SW480 (cell line): Measurements from ENCODE around the gene ZBED4.
A peak's percentile ranks its signal among the peaks of the same experiment; 100 is the strongest.
"Not testable (repeated sequence)": the region's sequence is repeated elsewhere in the genome, so short reads cannot be mapped to it uniquely, and the experiment has no call there.

Experiments
- DNase-seq: peaks from one replicate; pipeline ENCODE4 v3.0.0-alpha.2; 2016; ENCODE audit warnings: low spot score

ZBED4 gene

GRCh38 chr22:49826603-49827270 lies 26.9 kb upstream of the ZBED4 start:
- DNase-seq = no peak

- peak; percentile 26 for DNase-seq
Measured at GRCh38 chr22:49827271-49827852, 26.3 kb upstream of the ZBED4 start.

DNA sequence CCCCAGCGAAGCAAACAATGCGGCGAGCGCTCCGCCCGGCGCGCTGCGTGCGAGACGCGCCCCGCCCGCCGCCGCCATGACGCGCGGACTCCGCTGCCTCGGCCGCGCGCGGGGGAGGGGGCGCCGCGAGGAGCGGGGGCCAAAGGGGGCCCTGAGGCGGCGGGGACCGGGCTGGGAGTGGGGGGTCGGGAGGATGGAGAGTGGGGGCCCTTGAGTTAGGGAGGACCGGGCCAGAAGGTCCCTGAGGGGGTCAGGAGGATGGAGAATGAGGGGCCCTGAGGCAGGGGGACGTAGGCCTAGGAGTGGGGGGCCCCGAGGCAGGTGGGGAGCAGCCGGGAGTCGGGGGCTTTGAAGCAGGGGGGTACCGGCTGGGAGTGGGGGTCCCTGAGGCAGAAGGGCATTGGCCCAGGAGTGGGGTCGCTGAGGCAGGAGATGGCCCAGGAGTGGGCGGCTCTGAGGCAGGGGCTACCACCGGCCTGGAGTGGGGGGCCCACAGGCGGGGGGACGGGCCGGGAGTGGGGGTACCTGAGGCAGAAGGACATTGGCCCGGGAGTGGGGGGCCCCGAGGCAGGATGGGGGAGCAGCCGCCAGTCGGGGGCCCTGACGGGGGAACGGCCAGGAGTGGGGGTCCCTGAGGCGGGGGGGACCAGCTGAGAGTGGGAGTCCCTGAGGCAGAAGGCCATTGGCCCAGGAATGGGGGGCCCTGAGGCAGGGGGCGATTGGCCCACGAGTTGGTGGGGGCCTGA lies 25.6 kb upstream of the ZBED4 start, which contains the start of gene BRD1:
Gene BRD1 (minus strand): TSS at position 21 of the 746 bp plus-strand sequence. CDS start 3,556 bp downstream, outside the sequence.
- DNase-seq = peak; percentile 31

DNA sequence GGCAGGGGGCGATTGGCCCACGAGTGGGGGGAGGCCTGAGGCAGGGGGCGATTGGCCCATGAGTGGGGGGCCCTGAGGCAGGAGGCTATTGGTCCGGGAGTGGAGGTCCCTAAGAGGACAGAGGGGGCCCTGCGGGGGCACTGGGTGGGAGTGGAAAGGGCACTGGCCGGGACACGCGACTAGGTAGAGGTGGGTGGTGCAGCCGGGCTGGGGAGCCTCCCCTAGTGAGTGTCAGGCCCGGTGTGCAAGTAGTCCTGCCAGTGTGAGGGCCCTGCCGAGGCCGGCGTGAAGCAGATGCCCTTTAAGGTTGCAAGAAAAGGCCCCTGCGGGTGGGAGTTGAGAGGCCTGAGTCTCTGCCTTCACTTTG lies 25.1 kb upstream of the ZBED4 start:
- no peak for DNase-seq

- DNase-seq = no peak
Measured at GRCh38 chr22:49829044-49829853, 24.4 kb upstream of the ZBED4 start.

DNA sequence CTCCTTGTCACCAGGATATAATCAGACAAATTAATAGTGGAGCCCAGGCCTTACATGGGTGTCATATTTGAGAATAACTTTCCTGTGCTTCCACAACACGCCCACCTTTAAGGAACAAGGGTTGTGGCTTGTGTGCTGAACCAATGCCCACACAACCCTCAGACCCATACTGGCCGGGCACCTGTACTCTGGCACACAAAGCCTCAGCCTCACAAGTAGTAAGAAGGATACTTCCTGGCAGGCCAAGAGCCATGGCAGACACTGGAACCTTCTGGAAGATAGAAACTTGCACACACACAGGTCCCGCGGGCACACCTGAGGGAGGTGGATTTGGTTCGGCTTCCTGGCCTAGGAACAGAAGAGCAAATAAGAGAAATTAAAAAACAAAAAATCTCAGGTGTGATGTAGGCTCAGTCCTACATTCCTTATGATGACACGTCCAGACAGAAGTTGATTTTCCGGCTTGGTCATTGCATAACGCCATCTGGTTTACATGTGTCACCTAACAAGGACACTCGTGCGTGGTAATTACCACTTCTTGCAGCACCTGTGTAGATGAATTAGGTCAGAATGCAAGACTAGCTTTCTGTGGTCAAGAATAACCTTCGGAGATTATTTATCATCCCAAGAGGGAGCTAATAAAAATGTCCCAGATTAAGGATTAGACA lies 20.2 kb upstream of the ZBED4 start:
- no peak for DNase-seq

DNA sequence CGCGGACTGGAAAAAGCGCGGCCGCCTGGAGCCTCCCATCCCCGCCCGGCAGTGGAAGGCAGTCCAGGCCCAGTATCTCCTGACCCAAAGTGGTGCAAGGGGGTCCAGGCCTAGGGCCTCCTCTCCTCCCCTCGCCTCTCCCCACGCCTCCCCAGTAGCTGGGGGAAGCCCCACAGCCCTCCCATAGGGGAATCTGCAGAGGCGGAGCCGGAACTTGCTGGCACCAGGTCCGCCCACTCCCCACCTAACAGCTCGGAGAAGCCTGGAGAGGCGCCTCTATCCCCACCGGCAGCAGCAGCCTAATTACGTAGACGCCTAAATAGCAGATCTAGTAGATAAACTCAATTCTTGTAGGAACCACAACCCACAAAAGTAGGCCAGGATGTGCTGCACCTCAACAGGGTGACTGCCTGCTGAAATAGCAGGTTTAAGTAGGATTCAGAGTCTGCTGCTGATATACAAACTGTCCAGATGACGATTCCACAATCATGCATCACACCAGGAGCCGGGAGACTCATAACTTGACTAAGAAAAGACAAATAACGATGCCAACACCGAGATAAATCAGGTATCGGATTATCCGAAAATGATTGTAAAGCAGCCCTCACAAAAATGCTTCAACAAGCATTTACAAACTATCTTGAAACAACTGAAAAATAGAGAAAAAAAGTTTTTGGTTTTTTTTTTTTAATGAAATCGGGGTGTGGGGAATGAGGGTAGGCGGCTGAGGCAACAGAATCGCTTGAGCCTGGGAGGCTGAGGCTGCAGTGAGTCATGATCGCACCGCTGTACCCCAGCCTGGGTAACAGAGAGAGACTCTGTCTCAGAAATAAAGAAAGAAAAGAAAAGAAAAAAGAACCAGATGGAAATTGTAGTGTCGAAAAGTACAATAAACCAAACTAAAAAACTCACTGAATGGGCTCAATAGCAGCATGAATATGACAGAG lies 14.6 kb upstream of the ZBED4 start:
- DNase-seq = no peak

DNA sequence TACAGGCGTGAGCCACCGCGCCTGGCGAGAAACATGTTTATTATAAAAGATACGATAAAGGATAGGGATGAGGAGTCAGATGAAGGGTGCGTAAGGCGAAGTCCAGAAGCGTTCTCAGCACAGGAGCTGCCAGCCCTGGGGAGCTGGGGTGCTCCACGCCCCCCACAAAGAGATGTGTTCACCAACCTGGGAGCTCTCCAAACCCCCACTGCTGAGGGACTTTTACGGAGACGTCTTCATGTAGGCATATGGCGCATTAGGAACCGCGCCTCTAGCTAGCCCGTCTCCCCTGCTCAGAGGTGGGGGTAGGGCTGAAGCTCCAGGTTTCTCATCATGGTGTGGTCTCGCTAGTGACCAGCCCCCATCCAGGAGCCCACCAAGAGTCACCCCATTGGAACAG lies 8.4 kb upstream of the ZBED4 start:
- no peak for DNase-seq

GRCh38 chr22:49845666-49846459 lies 7.8 kb upstream of the ZBED4 start:
- DNase-seq = no peak

DNA sequence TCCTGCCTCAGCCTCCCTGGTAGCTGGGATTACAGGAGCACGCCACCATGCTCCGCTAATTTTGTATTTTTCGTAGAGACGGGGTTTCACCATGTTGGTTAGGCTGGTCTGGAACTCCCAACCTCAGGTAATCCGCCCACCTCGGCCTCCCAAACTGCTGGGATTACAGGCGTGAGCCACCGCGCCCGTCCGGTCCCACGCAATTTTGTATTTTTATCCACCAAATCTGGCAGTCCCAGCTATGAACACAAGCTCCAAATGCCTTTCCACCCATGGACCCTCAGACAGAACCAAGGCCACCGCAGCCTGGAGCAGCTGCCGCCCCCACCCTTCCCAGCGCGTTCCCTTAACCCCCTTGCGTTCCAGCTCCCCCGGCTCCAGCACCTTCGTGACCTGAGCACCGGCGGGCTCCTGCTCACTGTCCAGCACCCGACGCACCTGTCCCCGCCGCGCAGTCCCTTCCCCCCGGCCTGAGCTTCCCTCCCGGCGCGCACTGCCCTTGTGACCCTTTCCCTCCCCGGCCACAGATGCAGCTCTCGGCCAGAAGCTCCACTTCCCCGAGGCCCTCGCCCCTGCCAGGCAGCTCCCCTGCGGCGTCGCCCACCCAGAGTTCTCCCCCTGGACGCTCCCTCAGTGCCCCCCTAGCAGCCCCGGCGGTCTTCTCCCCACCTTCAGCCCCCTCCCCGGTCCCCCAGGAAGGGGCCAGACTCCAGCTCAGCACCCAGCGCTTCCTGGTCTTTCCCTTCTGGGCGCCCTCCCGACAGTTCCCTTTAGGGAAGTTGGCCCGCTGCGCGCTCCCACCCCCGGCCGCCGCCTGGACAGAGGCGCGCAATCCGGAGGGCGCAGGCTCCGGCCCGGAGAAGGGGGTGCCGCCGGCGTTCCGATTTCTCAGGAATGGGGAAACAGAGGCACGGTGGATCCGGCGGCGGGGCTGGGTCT lies 5.6 kb upstream of the ZBED4 start:
- DNase-seq = no peak

- no peak for DNase-seq
Measured at GRCh38 chr22:49848690-49849160, 4.9 kb upstream of the ZBED4 start.

DNA sequence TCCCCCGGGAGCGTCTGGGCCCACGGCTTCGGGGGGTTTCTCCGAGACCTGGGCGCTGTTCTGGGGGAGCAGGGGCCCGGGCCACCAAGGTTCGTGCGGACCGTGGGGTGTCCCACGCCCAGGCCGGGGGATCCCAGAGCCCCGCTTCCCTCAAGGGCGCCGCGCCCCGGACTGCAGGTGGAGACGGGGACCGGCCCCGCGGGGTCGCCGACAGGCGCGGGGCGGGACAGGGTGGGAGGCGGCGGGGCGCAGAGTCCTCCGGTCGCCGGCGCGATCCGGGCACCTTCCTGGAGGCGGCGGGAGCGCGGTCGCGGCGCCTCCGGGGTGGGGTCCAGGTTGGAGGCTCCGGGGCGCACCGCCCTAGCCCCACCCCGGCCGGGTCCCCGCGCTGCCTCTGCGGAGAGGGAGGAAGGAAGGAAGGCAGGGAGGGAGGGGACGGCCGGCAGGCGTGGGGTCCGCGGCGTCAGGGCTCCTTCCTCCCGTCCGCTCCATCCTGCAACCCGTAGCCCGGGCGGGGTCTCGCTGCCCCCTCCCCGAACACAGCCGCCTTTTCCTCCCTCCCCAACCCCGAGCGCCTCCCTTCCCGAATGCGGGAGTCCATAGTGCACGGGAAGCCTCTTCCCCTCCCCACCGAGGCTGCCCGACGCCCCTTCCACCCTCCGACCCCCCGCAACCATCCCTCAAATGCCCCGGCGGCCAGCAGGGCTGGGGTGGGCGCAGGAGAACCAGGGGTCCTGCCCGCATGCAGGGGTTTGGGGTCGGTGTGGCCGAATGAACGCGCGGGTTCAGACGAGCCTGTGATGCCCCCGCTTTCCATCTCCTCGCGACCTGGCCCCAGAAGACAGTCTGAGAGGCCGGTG lies 4.3 kb upstream of the ZBED4 start:
- no peak for DNase-seq

DNA sequence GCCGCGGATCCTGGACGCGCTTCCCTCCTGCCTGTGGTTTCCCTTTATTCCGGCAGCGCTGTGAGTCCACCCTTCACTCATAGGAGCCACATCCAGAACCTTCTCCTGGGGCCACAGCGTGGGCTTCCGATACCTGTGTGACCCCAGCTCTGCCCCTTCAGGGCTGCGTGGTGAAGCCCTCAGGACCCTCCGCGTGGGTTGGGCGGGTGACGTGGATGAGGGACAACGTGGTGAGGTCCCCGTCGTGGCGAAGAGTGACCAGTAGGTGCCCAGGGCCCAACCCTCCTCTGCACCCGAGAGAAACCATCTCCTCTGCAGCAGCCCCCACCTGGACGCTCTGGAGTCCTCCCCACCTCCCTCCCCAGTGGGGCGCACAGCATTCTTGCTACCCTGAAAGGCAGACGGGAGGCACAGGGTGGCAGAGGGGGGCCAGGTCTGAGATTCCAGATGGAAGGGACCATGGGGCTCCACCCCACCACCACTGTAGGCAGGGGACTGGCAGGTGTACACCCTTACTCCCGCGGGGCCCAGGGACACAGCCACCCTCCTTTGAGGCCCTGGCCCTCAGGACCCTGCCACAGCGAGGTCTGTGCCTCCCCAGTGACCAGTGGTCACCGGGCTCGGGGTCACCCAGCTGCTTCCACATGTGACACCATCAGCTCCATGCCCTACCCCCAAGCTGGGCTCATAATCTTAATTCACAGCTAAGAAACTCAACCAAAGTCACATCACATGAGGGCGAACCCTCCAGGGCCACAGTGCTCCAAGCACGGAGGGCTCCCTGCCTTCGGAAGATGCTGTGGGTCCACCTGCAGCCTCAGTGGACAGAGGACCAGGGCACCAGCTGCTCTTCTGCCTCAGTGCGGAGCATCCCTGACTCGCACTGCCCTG lies 3.4 kb upstream of the ZBED4 start:
- no peak for DNase-seq

DNA sequence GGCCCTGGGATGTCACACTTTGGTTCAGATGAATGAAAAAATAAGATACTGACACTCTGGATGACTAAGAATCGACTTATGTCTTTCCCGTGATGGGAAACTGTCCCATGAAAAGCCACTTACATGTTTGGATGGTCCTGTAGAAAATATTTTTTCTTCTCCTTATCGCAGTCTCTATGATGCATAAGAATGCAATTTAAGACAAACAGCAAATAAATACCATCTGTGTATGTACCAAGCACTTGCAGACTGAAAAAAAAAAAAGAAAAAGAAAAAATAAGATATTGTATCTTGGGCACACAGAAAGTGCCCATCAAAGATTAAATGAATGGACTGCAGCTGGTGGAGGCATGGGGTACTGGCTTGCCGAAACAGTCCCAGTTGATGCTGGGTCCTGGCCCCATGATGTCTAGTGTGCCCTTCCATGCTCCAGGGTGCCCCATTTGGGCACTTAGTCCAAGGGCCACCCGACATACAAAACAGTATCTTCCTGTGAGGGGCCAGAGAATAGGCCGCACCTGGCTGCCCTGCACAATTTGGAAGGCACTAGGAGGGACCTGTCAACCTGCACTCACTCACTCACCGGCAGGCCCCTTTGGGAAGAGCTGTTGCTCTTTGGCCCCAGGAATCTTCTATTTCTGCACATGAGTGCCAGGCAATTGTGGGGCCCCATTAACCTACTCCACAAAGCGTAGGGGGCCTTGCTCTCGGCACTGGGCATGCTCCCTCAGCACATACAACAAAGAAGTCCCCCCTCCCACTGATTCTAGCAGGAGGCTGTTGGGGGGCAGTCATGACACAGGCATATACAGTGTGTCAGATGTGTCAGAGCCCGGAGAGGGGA lies 2.5 kb upstream of the ZBED4 start:
- DNase-seq = no peak

- not testable (repeated sequence) for DNase-seq
Measured at GRCh38 chr22:49852568-49852897, 1.1 kb upstream of the ZBED4 start.
